Stimulated activated CD4-positive, alpha-beta T cell treated with anti-CD3 and anti-CD28 coated beads, Interleukin-2, amount 100 ng/mL, for 24 hours (primary cell): ENCODE results near the gene CTCF.
A peak's percentile ranks its signal among the peaks of the same experiment; 100 is the strongest.

ENCODE experiments used
- DNase-seq, 2 donors: peaks; one replicate each; pipeline ENCODE4 v3.0.0-alpha.2; 2020

CTCF gene

GRCh38 chr16:67667453-67667816 lies 105.1 kb downstream of the CTCF start:
- no peak for DNase-seq

- peak; percentile 81 to 82 for DNase-seq
Measured at GRCh38 chr16:67667817-67668494, 105.6 kb downstream of the CTCF start.

GRCh38 chr16:67668495-67669157 lies 106.3 kb downstream of the CTCF start:
- DNase-seq, result peak in 1 of 2 donors; percentile 40

- DNase-seq, result no peak
Measured at GRCh38 chr16:67669499-67670101, 107.3 kb downstream of the CTCF start.

GRCh38 chr16:67672306-67672705 lies 110.0 kb downstream of the CTCF start:
- no peak for DNase-seq

- DNase-seq, result peak; percentile 59 to 62
Measured at GRCh38 chr16:67672739-67673662, 110.7 kb downstream of the CTCF start.

GRCh38 chr16:67673712-67674580 lies 111.6 kb downstream of the CTCF start:
- DNase-seq, result no peak

- DNase-seq, result no peak
Measured at GRCh38 chr16:67674851-67675578, 112.7 kb downstream of the CTCF start.

- no peak for DNase-seq
Measured at GRCh38 chr16:67675579-67675935, 113.2 kb downstream of the CTCF start.

GRCh38 chr16:67675999-67676398 lies 113.7 kb downstream of the CTCF start:
- no peak for DNase-seq

GRCh38 chr16:67676516-67676915 lies 114.2 kb downstream of the CTCF start:
- DNase-seq, result no peak

GRCh38 chr16:67676939-67677338 lies 114.6 kb downstream of the CTCF start:
- no peak for DNase-seq

- DNase-seq, result no peak
Measured at GRCh38 chr16:67677712-67678111, 115.4 kb downstream of the CTCF start.

- no peak for DNase-seq
Measured at GRCh38 chr16:67678354-67679023, 116.2 kb downstream of the CTCF start.

- no peak for DNase-seq
Measured at GRCh38 chr16:67679935-67680897, 117.9 kb downstream of the CTCF start.

GRCh38 chr16:67683767-67684166 lies 121.4 kb downstream of the CTCF start:
- no peak for DNase-seq

- DNase-seq, result no peak
Measured at GRCh38 chr16:67685388-67686112, 123.2 kb downstream of the CTCF start.
